Muscle of leg (tissue), 11 donors: ENCODE data around the gene KIF26B. TPM values are rescaled to one million over a fixed set of nuclear protein-coding genes. Genes with fewer than 3 reads are reported as not detected.

Source experiments
- DNase-seq: peaks from one replicate; pipeline ENCODE4 v3.0.0; 2013
- H3K27ac ChIP-seq: one replicate; pipeline ENCODE4 v1.5.1; 2013; ENCODE audit warnings: mild to moderate bottlenecking, low read length, control low read depth
- H3K27me3 ChIP-seq: one replicate; pipeline ENCODE4 v1.6.1; 2013; ENCODE audit warnings: low read length; ENCODE audit not compliant: control insufficient read depth, insufficient read depth
- H3K36me3 ChIP-seq: one replicate; pipeline ENCODE4 v1.6.1; 2013; ENCODE audit warnings: low read length; ENCODE audit not compliant: control insufficient read depth, insufficient read depth
- H3K4me1 ChIP-seq: one replicate; pipeline ENCODE4 v1.6.1; 2013; ENCODE audit warnings: low read length; ENCODE audit not compliant: control insufficient read depth, insufficient read depth
- H3K4me3 ChIP-seq: one replicate; pipeline ENCODE4 v1.5.1; 2013; ENCODE audit warnings: low read length, control low read depth
- H3K9me3 ChIP-seq: replicated peaks from 2 replicates; pipeline ENCODE4 v1.6.1; 2013; ENCODE audit warnings: low read depth, low read length; ENCODE audit not compliant: control insufficient read depth
- WGBS: methylation state at CpG from one replicate; pipeline ENCODE4 v1.1.5; 2013; ENCODE audit warnings: missing lambda C conversion rate; ENCODE audit not compliant: insufficient coverage; 5-methylcytosine and 5-hydroxymethylcytosine counted together
- polyA plus RNA-seq, 8 donors: library from polyadenylated mRNA; unstranded; fragments of 120-200 nt; gene quantifications; one replicate each; pipeline versions ENCODE4 v1.2.1 to v1.2.3, GENCODE V29; 2013; ENCODE audit warnings: inconsistent platforms in 1 of 8, low replicate concordance in 1 of 8; ENCODE audit not compliant: insufficient read length in 8 of 8, insufficient read depth in 1 of 8
- total RNA-seq: library from RNA; stranded (reverse); fragments of 120-200 nt; gene quantifications from one replicate; pipeline ENCODE4 v1.2.4, GENCODE V29; 2013

The KIF26B gene
- total and polyA plus RNA-seq, 9 donors, result 0.89 to 2.4 (median 1.0) TPM

DNA sequence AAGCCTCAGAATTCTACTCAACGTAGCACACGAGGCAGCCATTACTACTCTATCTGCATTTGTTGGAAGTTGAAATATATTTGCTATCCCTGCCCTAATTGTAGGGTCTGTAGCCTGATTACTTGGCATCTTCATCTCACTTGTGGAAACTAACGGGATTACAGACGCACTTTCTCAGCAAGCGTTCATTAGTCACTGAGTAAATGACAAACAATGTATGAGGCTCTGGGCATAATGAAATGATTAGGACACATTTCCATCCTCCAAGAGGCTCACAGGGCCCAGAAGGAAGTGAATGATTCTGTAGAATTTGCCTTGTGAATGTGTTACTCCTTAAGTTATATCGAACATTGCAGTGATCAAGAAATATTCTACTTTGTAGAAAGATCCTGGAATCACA is 78.1 kb downstream of the KIF26B start:
- Histone ChIP-seq H3K27ac (no peak overlapping the region), H3K36me3 (no peaks in the 10 kb centered on the region), H3K9me3 (no peaks in the 10 kb centered on the region), H3K4me1 (no peaks in the 10 kb centered on the region), H3K27me3 (peaks cover 2% of the 10 kb centered on the region), H3K4me3 (no peak overlapping the region)
- no peak for DNase-seq
- no CpG with 5 or more reads among the region's 6 CpGs for WGBS

DNA sequence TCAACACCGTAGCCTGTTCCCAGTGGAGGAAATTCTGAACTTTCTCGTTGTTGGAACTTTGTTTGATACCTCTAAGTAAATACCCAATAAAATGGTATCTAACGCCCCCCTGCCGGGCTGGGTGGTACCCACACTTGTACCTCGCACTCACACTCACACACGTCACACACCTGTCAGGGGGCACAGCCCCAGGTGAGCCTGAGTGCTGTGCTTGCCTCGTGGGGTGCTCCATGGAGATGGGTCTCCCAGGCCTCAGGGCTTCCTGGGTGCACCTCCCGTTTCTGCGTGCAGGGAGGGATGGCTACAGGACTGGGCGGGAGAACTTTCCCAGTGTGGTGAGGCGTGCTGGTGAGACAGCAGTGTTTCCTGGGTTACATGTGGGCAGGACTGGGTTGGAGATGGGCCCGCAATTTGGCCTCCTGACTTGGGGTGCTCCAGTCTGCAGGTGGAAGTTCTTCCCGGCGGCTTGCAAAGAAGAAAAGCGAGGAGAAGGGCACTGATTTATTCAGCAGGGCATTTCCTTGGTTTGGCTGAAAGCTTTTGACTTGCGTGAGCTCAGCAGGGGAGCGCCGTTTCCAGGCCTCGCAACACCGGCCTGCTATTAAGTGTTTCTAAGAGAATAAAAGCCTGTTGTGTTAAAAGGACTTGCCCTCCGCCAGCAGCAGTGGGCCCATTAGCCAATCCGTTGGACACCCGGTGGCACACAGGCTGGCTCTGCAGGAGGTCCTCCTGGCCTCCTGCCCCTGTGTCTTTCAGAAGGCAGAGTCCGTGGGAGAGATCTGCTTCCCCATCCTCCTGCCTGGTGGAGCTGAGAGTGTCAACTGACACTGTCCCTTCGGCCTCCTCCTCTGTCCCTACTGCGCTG is 79.7 kb downstream of the KIF26B start:
- DNase-seq, result no peak
- Histone ChIP-seq H3K9me3 (no peaks in the 10 kb centered on the region), H3K27ac (no peak overlapping the region), H3K27me3 (peaks cover 2% of the 10 kb centered on the region), H3K4me3 (no peak overlapping the region), H3K4me1 (no peaks in the 10 kb centered on the region), H3K36me3 (no peaks in the 10 kb centered on the region)
- 69% methylated on average over 17 of the region's 26 CpGs for WGBS

DNA sequence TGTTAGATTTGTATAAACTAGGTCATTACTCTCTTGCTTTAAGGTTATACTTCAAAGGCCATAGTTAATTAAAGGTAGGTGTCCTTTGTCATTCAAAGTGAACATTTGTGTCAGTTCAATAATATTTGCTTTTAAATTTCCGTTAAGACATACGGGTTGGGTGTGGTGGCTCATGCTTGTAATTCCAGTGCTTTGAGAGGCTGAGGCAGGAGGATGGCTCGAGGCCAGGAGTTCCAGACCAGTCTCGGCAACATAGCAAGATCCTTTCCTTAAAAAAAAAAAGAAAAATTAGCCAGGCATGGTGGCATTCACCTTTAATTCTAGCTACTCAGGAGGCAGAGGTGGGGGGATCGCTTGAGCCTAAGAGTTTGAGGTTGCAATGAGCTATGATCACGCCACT is 80.4 kb downstream of the KIF26B start:
- no peak for DNase-seq
- H3K9me3 ChIP-seq, result no peaks in the 10 kb centered on the region
- no peak overlapping the region for H3K27ac ChIP-seq
- H3K27me3 ChIP-seq, result peaks cover 2% of the 10 kb centered on the region
- no peaks in the 10 kb centered on the region for H3K4me1 ChIP-seq
- 40% methylated on average over 2 of the region's 6 CpGs for WGBS
- no peaks in the 10 kb centered on the region for H3K36me3 ChIP-seq
- H3K4me3 ChIP-seq, result no peak overlapping the region

DNA sequence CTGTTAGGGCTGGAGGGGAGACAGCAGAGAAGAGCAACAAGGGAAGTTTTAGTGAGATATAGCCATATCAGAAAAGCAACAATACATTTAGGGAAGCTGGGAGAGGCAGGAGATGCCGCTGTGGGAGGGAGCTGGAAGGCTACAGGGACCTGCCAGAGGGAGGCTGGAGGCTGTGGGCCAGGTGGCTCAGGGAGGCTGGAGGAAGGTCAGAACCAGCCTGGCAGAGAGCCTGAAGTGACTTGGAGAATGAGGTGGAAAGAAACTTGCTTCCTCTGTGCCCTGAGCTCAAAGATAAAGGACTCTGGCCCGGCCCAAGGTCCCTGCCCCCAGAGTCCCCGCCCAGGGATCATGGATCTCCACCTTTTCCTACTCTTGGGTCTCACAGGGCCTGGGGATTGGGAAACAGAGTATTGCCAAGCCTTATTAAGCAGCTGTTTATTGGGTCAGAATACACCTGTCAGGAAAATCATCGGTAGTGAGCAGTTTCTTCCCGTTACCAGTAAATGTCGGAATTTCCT is 85.9 kb downstream of the KIF26B start:
- peaks cover 6% of the 10 kb centered on the region for H3K27me3 ChIP-seq
- 74% methylated on average over 4 of the region's 6 CpGs for WGBS

DNA sequence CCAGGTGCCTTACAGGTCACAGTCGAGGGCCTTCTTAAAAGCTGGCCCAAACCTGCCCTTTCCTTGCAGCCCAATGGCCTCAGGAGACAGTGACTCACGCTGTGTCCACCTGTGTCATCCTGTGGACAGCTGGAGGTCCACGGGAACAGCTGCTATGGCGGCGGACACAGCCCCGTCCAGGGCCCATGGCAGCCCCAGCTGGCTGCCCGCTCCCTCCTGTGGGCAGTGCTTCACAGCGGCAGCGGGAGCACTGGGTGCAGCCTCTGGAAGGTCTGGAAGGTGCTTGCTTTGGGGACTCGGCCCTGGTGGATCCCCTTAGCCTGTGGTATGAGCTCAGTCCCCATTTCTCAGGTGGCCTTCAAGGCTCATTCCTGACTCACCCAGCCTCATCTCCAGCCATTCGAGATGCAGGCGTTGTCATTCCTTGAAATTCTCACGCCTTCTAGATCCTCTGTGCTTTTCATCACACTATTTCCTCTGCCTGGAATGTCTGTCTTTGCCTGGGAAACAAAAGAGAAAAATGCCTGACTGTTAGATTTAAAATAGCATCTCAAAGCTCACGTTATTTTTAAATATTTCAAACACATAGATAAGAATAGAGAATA is 86.8 kb downstream of the KIF26B start:
- H3K27me3 ChIP-seq, result peaks cover 6% of the 10 kb centered on the region
- H3K36me3 ChIP-seq, result no peaks in the 10 kb centered on the region
- 71% methylated on average over 13 of the region's 14 CpGs for WGBS

More for the DNA sequence above, 85.9 kb downstream of the KIF26B start:
- Histone ChIP-seq H3K27ac (no peak overlapping the region), H3K4me1 (no peaks in the 10 kb centered on the region), H3K4me3 (no peak overlapping the region), H3K9me3 (no peaks in the 10 kb centered on the region), H3K36me3 (no peaks in the 10 kb centered on the region)
- DNase-seq, result no peak

DNA sequence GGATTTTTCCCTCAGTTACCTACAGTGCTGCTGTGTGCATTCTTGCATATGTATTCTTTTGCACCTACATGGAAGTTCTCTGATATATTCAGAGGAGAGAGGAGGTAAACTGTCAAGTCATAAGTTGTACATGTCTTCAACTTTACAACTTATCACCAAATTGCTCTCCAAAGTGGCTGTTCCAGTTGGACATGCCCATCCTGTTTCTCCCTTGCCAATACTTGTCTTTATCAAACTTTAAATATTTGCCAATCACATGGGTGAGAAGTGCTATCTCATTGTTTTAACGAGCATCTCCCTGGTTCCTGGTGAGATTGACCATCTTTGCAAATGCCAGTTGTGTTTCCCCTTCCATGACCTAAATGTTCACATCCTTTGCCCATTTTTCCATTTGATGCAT is 88.2 kb downstream of the KIF26B start:
- H3K27ac ChIP-seq, result no peak overlapping the region
- no peak for DNase-seq
- H3K9me3 ChIP-seq, result no peaks in the 10 kb centered on the region
- peaks cover 4% of the 10 kb centered on the region for H3K27me3 ChIP-seq
- no CpG with 5 or more reads among the region's 1 CpG for WGBS
- no peaks in the 10 kb centered on the region for H3K4me1 ChIP-seq
- no peaks in the 10 kb centered on the region for H3K36me3 ChIP-seq
- no peak overlapping the region for H3K4me3 ChIP-seq

More for the DNA sequence above, 86.8 kb downstream of the KIF26B start:
- no peaks in the 10 kb centered on the region for H3K4me1 ChIP-seq
- DNase-seq, result no peak
- H3K9me3 ChIP-seq, result no peaks in the 10 kb centered on the region
- no peak overlapping the region for H3K4me3 ChIP-seq
- H3K27ac ChIP-seq, result no peak overlapping the region

DNA sequence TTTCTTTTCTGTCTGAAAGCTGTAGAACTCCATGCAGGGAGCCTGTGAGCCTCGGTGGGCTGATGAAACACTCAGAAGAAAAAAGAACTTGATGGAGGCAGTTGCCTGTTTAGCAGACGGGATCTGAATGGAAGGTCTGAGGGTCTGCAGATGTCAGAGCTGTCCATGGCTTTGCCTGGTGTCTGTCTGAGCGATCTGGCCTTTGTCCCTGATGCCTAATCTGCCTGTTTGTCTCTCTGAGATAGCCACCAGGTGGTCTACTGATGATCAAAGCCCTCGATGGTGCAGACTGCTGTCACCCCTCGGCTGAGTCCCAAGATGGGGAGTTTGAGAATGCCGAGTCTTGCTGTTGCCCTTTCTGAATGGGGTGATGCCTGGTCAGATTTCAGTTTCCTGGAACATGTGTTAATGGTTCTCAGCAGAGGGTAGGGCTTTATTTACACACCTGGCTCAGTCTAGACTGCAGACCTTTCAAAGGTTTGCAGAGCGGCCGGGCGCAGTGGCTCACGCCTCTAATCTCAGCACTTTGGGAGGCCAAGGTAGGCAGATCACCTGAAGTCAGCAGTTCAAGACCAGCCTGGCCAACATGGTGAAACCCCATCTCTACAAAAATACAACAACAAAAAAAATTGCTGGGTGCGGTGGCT is 90.4 kb downstream of the KIF26B start:
- Histone ChIP-seq H3K4me1 (no peaks in the 10 kb centered on the region), H3K9me3 (no peaks in the 10 kb centered on the region), H3K36me3 (no peaks in the 10 kb centered on the region), H3K4me3 (no peak overlapping the region), H3K27me3 (peaks cover 4% of the 10 kb centered on the region), H3K27ac (no peak overlapping the region)
- DNase-seq, result no peak
- 67% methylated on average over 10 of the region's 11 CpGs for WGBS

DNA sequence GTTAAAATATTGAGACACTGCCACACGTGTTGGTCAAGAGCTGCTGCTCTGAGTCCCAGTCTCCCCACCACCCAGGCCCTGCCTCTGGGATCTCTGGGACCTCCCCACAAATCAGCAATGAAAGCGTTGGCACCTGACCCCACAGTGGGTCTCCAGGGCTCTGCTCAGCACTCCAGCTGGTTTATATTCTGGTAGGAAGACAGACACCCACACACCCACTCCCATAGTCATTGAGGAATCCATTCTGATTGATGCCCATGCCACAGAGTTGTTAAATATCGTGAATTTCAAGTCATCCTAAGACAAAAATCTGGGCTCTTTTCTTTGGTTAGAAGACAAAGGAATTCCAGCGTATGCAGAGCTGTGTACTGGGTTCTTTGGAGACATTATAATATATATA is 91.6 kb downstream of the KIF26B start:
- Histone ChIP-seq H3K4me1 (no peaks in the 10 kb centered on the region), H3K9me3 (no peaks in the 10 kb centered on the region), H3K4me3 (no peak overlapping the region), H3K27ac (no peak overlapping the region), H3K27me3 (peaks cover 2% of the 10 kb centered on the region), H3K36me3 (no peaks in the 10 kb centered on the region)
- WGBS, result 36% methylated on average over 1 of the region's 4 CpGs
- DNase-seq, result no peak

DNA sequence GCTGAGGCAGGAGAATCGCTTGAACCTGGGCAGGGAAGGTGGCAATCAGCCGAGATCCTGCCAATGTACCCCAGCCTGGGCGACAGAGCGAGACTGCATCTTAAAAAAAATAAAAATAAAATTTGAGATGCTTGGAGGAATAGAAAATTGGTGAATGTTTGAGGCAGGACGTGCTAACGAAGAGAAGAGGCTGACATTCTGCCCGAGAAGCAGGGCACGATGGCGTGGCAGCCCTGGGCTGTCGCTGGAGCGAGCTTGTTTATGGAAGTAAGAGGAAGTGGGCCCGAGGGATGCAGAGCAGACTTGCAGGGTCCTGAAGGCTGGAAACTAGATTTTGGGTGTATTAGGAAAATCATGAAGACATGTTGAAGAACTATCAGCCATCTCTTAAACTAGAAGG is 92.6 kb downstream of the KIF26B start:
- DNase-seq, result no peak
- Histone ChIP-seq H3K27me3 (peaks cover 2% of the 10 kb centered on the region), H3K9me3 (no peaks in the 10 kb centered on the region), H3K4me3 (no peak overlapping the region), H3K36me3 (no peaks in the 10 kb centered on the region), H3K4me1 (no peaks in the 10 kb centered on the region), H3K27ac (no peak overlapping the region)
- WGBS, result 89% methylated on average over 12 of the region's 12 CpGs

DNA sequence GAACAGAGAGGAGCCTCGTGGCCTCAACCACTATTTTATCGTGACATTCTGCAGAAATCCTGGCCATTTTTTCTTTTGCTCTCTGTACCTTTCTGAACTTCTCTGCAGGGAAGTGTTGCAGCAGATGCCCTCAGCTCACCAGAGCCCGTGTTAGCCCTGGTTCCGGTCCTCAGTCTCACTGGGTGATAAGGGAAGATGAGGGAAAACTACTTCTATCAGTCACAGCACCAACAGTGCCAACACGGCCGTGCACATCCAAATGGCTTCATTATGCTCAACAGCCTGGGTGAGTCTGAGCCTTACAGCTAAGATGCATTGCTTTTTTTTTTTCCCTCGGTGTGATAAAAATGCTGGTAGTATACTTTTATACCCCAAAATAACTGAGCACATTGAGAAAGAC is 93.0 kb downstream of the KIF26B start:
- H3K4me1 ChIP-seq, result no peaks in the 10 kb centered on the region
- H3K27me3 ChIP-seq, result peaks cover 2% of the 10 kb centered on the region
- no peaks in the 10 kb centered on the region for H3K36me3 ChIP-seq
- no peaks in the 10 kb centered on the region for H3K9me3 ChIP-seq
- WGBS, result no CpG with 5 or more reads among the region's 7 CpGs
- no peak for DNase-seq
- no peak overlapping the region for H3K4me3 ChIP-seq
- no peak overlapping the region for H3K27ac ChIP-seq
